ENCODE data around the gene ITGAX.

GRCh38 chr16:31423241-31423640 is 68.3 kb downstream of the ITGAX start:
- TF ChIP-seq CTCF (IDR thresholded peaks at IDR 0.05) (no peak), POLR2A (IDR thresholded peaks at IDR 0.05) (no peak), EP300 (IDR thresholded peaks at IDR 0.05) (no peak)

All from tibial nerve (tissue), 4 donors.